Endodermal cell (in vitro differentiated cells): Measurements from ENCODE around the gene MBNL2. TPM values are rescaled to one million over a fixed set of nuclear protein-coding genes. Genes with fewer than 3 reads are reported as not detected.

Experiments used
- DNase-seq: peaks from one replicate; pipeline ENCODE4 v3.0.0-alpha.2; 2017
- H3K27ac ChIP-seq: 2 replicates; pipeline ENCODE4 v1.5.1; 2013; ENCODE audit warnings: mild to moderate bottlenecking, low read depth, low read length, moderate library complexity
- H3K27me3 ChIP-seq: 2 replicates; pipeline ENCODE4 v1.6.1; 2013; ENCODE audit warnings: mild to moderate bottlenecking, low read length, moderate library complexity; ENCODE audit not compliant: insufficient read depth, control insufficient read depth, poor library complexity, severe bottlenecking
- H3K36me3 ChIP-seq: 2 replicates; pipeline ENCODE4 v1.7.0; 2013; ENCODE audit warnings: mild to moderate bottlenecking, low read length, moderate library complexity; ENCODE audit not compliant: control insufficient read depth, insufficient read depth
- H3K4me1 ChIP-seq: one replicate; pipeline ENCODE4 v1.7.0; 2013; ENCODE audit warnings: low read length; ENCODE audit not compliant: control insufficient read depth, insufficient read depth
- H3K4me3 ChIP-seq: 2 replicates; pipeline ENCODE4 v1.5.1; 2013; ENCODE audit warnings: mild to moderate bottlenecking, low read length, moderate library complexity
- H3K9ac ChIP-seq: 2 replicates; pipeline ENCODE4 v1.6.1; 2013; ENCODE audit warnings: mild to moderate bottlenecking, low read length, moderate library complexity; ENCODE audit not compliant: poor library complexity, severe bottlenecking; ENCODE audit errors: extremely low read depth
- H3K9me3 ChIP-seq: 2 replicates; pipeline ENCODE4 v1.6.1; 2013; ENCODE audit warnings: mild to moderate bottlenecking, low read length, moderate library complexity; ENCODE audit not compliant: control insufficient read depth
- H3K27ac Mint-ChIP-seq: 2 replicates; pipeline ENCODE4 v1.8.0; 2020; ENCODE audit warnings: mixed read lengths
- H3K27me3 Mint-ChIP-seq: 2 replicates; pipeline ENCODE4 v1.8.0; 2021; ENCODE audit warnings: mild to moderate bottlenecking, mixed read lengths; ENCODE audit not compliant: insufficient read depth
- H3K36me3 Mint-ChIP-seq: 2 replicates; pipeline ENCODE4 v1.8.0; 2020; ENCODE audit warnings: low read depth, mixed read lengths
- H3K4me1 Mint-ChIP-seq: 2 replicates; pipeline ENCODE4 v1.8.0; 2020; ENCODE audit warnings: mixed read lengths
- H3K4me3 Mint-ChIP-seq: 2 replicates; pipeline ENCODE4 v1.8.0; 2020; ENCODE audit warnings: mild to moderate bottlenecking, moderate library complexity, mixed read lengths
- H3K9me3 Mint-ChIP-seq: 2 replicates; pipeline ENCODE4 v1.8.0; 2020; ENCODE audit warnings: mild to moderate bottlenecking, mixed read lengths
- WGBS, 2 experiments: methylation state at CpG; one replicate each; pipeline versions ENCODE4 v1.1.5 to v1.1.7; 2013; ENCODE audit warnings: missing lambda C conversion rate in 2 of 2, mixed read lengths in 1 of 2; ENCODE audit not compliant: insufficient coverage in 1 of 2, insufficient read length in 1 of 2; 5-methylcytosine and 5-hydroxymethylcytosine counted together
- total RNA-seq, 2 donors: library from RNA; stranded (reverse); fragmentation: NEBNext Ultra II Directional in 1 of 2; extraction: Animal tissue kit (Norgen Biotek cat#: 25700) in 1 of 2; gene quantifications; 2 replicates in 1 of 2; 3 replicates in 1 of 2; pipeline ENCODE4 v1.2.1, GENCODE V29; 2021
- TF ChIP-seq, protein P1 (sequence below): fragments of 200-600 bp; sonication (generic); conservative IDR thresholded peaks from 2 replicates; pipeline ENCODE4 v1.5.0; 2021; ENCODE audit warnings: antibody characterized with exemption, mild to moderate bottlenecking

MBNL2 gene
- total RNA-seq, 2 donors from 2014 or later = 1.7 to 3.3 TPM

DNA sequence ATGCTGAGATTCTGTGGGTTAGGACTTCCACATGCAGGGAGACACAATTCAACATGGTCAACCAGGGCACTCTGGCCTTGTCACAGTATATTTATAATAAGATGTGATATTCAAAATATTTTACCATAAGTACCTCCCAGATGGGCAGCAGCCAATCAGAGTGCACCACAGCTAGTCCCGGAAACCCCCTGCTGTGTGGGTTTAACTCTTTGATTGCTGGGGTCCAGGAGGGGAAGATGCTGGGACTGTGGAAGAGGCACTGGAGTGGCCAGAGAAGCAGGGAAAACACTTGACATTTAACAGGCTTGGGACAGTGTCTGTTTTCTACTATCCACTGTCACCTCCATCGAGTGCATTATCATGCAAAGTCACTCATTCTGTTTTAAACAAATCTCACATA lies 99.0 kb downstream of the MBNL2 start:
- no peaks in the 10 kb centered on the region for H3K36me3 Mint-ChIP-seq

DNA sequence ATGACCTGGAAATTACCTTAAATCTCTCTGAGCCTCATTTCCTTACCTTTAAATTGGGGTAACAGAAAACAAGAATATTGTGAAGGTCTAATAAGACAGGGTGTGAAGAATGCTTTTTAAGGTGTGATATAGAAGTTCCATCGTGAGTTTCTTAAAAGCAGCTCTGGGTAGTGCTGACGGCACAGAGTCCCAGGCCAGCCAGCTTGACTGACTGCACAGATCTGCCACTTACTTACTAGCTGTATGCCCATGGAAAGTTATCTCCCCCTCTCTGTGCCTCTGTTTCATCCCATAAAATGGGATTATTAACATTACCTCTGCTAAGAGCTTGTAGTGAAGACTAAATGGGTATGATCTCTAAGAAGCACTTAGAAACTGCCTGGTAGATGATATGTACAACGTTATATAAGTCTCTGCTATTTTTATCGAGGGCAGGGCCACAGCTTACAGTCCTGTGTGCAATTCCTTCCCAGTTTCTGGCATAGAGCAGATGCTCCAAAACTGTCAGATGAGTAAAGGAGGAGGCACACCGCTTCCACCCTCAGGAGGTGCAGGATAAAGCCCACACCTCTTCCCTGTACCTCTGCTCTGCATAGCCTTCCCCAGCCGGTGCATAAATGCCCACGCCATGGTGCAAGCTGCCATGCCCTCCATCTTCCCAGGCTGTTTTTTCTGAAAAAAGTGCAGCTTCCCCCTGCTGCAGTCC lies 99.6 kb downstream of the MBNL2 start:
- H3K4me1 ChIP-seq = no peaks in the 10 kb centered on the region
- Mint-ChIP-seq H3K4me3 (no peak overlapping the region), H3K9me3 (no peaks in the 10 kb centered on the region), H3K36me3 (no peaks in the 10 kb centered on the region), H3K27me3 (peaks cover 8% of the 10 kb centered on the region), H3K27ac (no peak overlapping the region), H3K4me1 (no peaks in the 10 kb centered on the region)
- H3K27me3 ChIP-seq = no peaks in the 10 kb centered on the region
- TF ChIP-seq, protein P1, sequence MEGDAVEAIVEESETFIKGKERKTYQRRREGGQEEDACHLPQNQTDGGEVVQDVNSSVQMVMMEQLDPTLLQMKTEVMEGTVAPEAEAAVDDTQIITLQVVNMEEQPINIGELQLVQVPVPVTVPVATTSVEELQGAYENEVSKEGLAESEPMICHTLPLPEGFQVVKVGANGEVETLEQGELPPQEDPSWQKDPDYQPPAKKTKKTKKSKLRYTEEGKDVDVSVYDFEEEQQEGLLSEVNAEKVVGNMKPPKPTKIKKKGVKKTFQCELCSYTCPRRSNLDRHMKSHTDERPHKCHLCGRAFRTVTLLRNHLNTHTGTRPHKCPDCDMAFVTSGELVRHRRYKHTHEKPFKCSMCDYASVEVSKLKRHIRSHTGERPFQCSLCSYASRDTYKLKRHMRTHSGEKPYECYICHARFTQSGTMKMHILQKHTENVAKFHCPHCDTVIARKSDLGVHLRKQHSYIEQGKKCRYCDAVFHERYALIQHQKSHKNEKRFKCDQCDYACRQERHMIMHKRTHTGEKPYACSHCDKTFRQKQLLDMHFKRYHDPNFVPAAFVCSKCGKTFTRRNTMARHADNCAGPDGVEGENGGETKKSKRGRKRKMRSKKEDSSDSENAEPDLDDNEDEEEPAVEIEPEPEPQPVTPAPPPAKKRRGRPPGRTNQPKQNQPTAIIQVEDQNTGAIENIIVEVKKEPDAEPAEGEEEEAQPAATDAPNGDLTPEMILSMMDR = no peak
- 89 to 97% methylated on average over 7 of the region's 7 CpGs for WGBS, 2 experiments
- no peaks in the 10 kb centered on the region for H3K9me3 ChIP-seq
- DNase-seq = no peak
- H3K4me3 ChIP-seq = no peak overlapping the region
- H3K27ac ChIP-seq = no peak overlapping the region
- H3K9ac ChIP-seq = no peak overlapping the region
- no peaks in the 10 kb centered on the region for H3K36me3 ChIP-seq

More for the DNA sequence above, 99.0 kb downstream of the MBNL2 start:
- no peaks in the 10 kb centered on the region for H3K9me3 ChIP-seq
- no peak overlapping the region for H3K4me3 ChIP-seq
- H3K36me3 ChIP-seq = no peaks in the 10 kb centered on the region
- Mint-ChIP-seq H3K9me3 (no peaks in the 10 kb centered on the region), H3K4me3 (no peak overlapping the region), H3K4me1 (no peaks in the 10 kb centered on the region), H3K27ac (no peak overlapping the region), H3K27me3 (peaks cover 13% of the 10 kb centered on the region)
- TF ChIP-seq, protein P1 = no peak
- peak; percentile 63 for DNase-seq
- 73 to 90% methylated on average over 2 of the region's 2 CpGs for WGBS, 2 experiments
- no peak overlapping the region for H3K27ac ChIP-seq
- H3K27me3 ChIP-seq = no peaks in the 10 kb centered on the region
- H3K9ac ChIP-seq = no peak overlapping the region
- no peaks in the 10 kb centered on the region for H3K4me1 ChIP-seq

- TF ChIP-seq, protein P1 = no peak
- Histone ChIP-seq H3K27me3 (no peaks in the 10 kb centered on the region), H3K36me3 (no peaks in the 10 kb centered on the region), H3K4me1 (no peaks in the 10 kb centered on the region), H3K27ac (no peak overlapping the region), H3K9me3 (no peaks in the 10 kb centered on the region), H3K4me3 (no peak overlapping the region), H3K9ac (no peak overlapping the region)
- Mint-ChIP-seq H3K9me3 (no peaks in the 10 kb centered on the region), H3K4me3 (no peak overlapping the region), H3K4me1 (peaks cover 3% of the 10 kb centered on the region), H3K36me3 (no peaks in the 10 kb centered on the region), H3K27ac (no peak overlapping the region), H3K27me3 (peaks cover 7% of the 10 kb centered on the region)
- WGBS, 2 experiments = 95 to 100% methylated on average over 1 of the region's 3 CpGs
- no peak for DNase-seq
Measured at GRCh38 chr13:97322740-97323342, 100.7 kb downstream of the MBNL2 start.
